Eye (tissue), 1 donor: Measurements from ENCODE around the gene RABGAP1L.

Experiments
- DNase-seq: peaks from one replicate; pipeline ENCODE4 v3.0.0-alpha.2; 2015

Gene RABGAP1L

GRCh38 chr1:174902531-174903099, 743.3 kb downstream of the RABGAP1L start:
- DNase-seq: no peak

- no peak for DNase-seq
Measured at GRCh38 chr1:174911606-174912005, 752.3 kb downstream of the RABGAP1L start.

GRCh38 chr1:174912264-174912663, 752.9 kb downstream of the RABGAP1L start:
- DNase-seq: no peak

GRCh38 chr1:174913225-174913903, 754.0 kb downstream of the RABGAP1L start:
- DNase-seq: no peak

- no peak for DNase-seq
Measured at GRCh38 chr1:174914991-174915390, 755.7 kb downstream of the RABGAP1L start.

GRCh38 chr1:174916846-174917245, 757.5 kb downstream of the RABGAP1L start:
- no peak for DNase-seq

- DNase-seq: no peak
Measured at GRCh38 chr1:174920093-174920492, 760.8 kb downstream of the RABGAP1L start.

GRCh38 chr1:174922121-174922520, 762.8 kb downstream of the RABGAP1L start:
- no peak for DNase-seq

- DNase-seq: no peak
Measured at GRCh38 chr1:174923820-174924219, 764.5 kb downstream of the RABGAP1L start.

GRCh38 chr1:174928541-174928940, 769.2 kb downstream of the RABGAP1L start:
- DNase-seq: no peak

GRCh38 chr1:174931214-174931613, 771.9 kb downstream of the RABGAP1L start:
- DNase-seq: no peak

GRCh38 chr1:174932587-174932986, 773.3 kb downstream of the RABGAP1L start:
- no peak for DNase-seq

- no peak for DNase-seq
Measured at GRCh38 chr1:174935961-174936727, 776.8 kb downstream of the RABGAP1L start.

- peak; percentile 34 for DNase-seq
Measured at GRCh38 chr1:174938281-174939007, 779.1 kb downstream of the RABGAP1L start.

GRCh38 chr1:174939775-174940545, 780.6 kb downstream of the RABGAP1L start:
- DNase-seq: no peak

- no peak for DNase-seq
Measured at GRCh38 chr1:174940646-174941175, 781.4 kb downstream of the RABGAP1L start.

- DNase-seq: no peak
Measured at GRCh38 chr1:174942547-174943255, 783.4 kb downstream of the RABGAP1L start.

- DNase-seq: no peak
Measured at GRCh38 chr1:174946031-174946430, 786.7 kb downstream of the RABGAP1L start.

- no peak for DNase-seq
Measured at GRCh38 chr1:174949061-174949460, 789.7 kb downstream of the RABGAP1L start.

- no peak for DNase-seq
Measured at GRCh38 chr1:174949645-174950044, 790.3 kb downstream of the RABGAP1L start.

GRCh38 chr1:174953285-174954072, 794.2 kb downstream of the RABGAP1L start:
- DNase-seq: no peak
